Neuronal stem cell (in vitro differentiated cells): Measurements from ENCODE around the gene REELD1.

Experiments used
- DNase-seq: peaks from one replicate; pipeline ENCODE4 v3.0.0-alpha.2; 2013; ENCODE audit warnings: low spot score
- H2AFZ ChIP-seq: one replicate; pipeline ENCODE4 v1.6.1; 2013; ENCODE audit warnings: mild to moderate bottlenecking, low read length, inconsistent platforms
- H2AK5ac ChIP-seq: 2 replicates; pipeline ENCODE4 v1.6.1; 2013; ENCODE audit warnings: low read depth, mild to moderate bottlenecking, inconsistent platforms, low read length, moderate library complexity, mixed read lengths
- H2BK120ac ChIP-seq: 2 replicates; pipeline ENCODE4 v1.6.1; 2013; ENCODE audit warnings: low read depth, mild to moderate bottlenecking, inconsistent platforms, low read length, moderate library complexity, mixed read lengths
- H2BK12ac ChIP-seq: one replicate; pipeline ENCODE4 v1.6.1; 2013; ENCODE audit warnings: low read length, inconsistent platforms
- H2BK15ac ChIP-seq: 2 replicates; pipeline ENCODE4 v1.6.1; 2013; ENCODE audit warnings: mild to moderate bottlenecking, low read length, inconsistent platforms, mixed read lengths
- H2BK5ac ChIP-seq: one replicate; pipeline ENCODE4 v1.6.1; 2013; ENCODE audit warnings: inconsistent platforms, mild to moderate bottlenecking, low read length, moderate library complexity
- H3K14ac ChIP-seq: one replicate; pipeline ENCODE4 v1.6.1; 2013; ENCODE audit warnings: low read length, inconsistent platforms
- H3K18ac ChIP-seq: 2 replicates; pipeline ENCODE4 v1.6.1; 2013; ENCODE audit warnings: low read length, inconsistent platforms
- H3K23ac ChIP-seq: 2 replicates; pipeline ENCODE4 v1.6.1; 2013; ENCODE audit warnings: low read depth, mild to moderate bottlenecking, mixed read lengths, low read length, inconsistent platforms; ENCODE audit not compliant: poor library complexity
- H3K27ac ChIP-seq: replicated peaks from 3 replicates; pipeline ENCODE4 v1.5.1; 2013; ENCODE audit warnings: low read length, inconsistent platforms
- H3K27me3 ChIP-seq, 3 experiments: 2 replicates each; pipeline ENCODE4 v1.6.1; 2013; ENCODE audit warnings: low read length in 3 of 3, mild to moderate bottlenecking in 2 of 3, inconsistent platforms in 1 of 3, low read depth in 1 of 3, mixed read lengths in 1 of 3, moderate library complexity in 1 of 3; ENCODE audit not compliant: control insufficient read depth in 3 of 3, insufficient read depth in 3 of 3
- H3K36me3 ChIP-seq, 2 donors: replicated peaks in 1 of 2; 2 replicates each; pipeline ENCODE4 v1.6.1; 2013; ENCODE audit warnings: low read length in 2 of 2; ENCODE audit not compliant: control insufficient read depth in 2 of 2, insufficient read depth in 2 of 2
- H3K4ac ChIP-seq: 2 replicates; pipeline ENCODE4 v1.6.1; 2013; ENCODE audit warnings: inconsistent platforms, mild to moderate bottlenecking, low read length, moderate library complexity
- H3K4me1 ChIP-seq, 2 donors: 1 replicate in 1 of 2; 2 replicates in 1 of 2; pipeline ENCODE4 v1.6.1; 2013; ENCODE audit warnings: low read length in 2 of 2, low read depth in 1 of 2; ENCODE audit not compliant: control insufficient read depth in 2 of 2, insufficient read depth in 1 of 2
- H3K4me2 ChIP-seq: one replicate; pipeline ENCODE4 v1.6.1; 2013; ENCODE audit warnings: mild to moderate bottlenecking, low read length, inconsistent platforms; ENCODE audit not compliant: insufficient read depth, poor library complexity, severe bottlenecking
- H3K4me3 ChIP-seq, 2 donors: 2 replicates each; pipeline ENCODE4 v1.5.1; 2013; ENCODE audit warnings: low read length in 2 of 2, mild to moderate bottlenecking in 2 of 2, inconsistent platforms in 1 of 2, moderate library complexity in 1 of 2
- H3K79me1 ChIP-seq: one replicate; pipeline ENCODE4 v1.6.1; 2013; ENCODE audit warnings: low read depth, mild to moderate bottlenecking, inconsistent platforms, low read length, moderate library complexity
- H3K9ac ChIP-seq: one replicate; pipeline ENCODE4 v1.6.1; 2013; ENCODE audit warnings: mild to moderate bottlenecking, low read depth, low read length, inconsistent platforms; ENCODE audit not compliant: poor library complexity
- H3K9me3 ChIP-seq, 2 donors: replicated peaks in 1 of 2; 2 replicates each; pipeline versions ENCODE3 to v1.6.1; 2013; ENCODE audit warnings: low read length in 2 of 2, mild to moderate bottlenecking in 2 of 2, inconsistent platforms in 1 of 2, low read depth in 1 of 2, mixed read lengths in 1 of 2, moderate library complexity in 1 of 2; ENCODE audit not compliant: control insufficient read depth in 2 of 2, insufficient read depth in 1 of 2
- H4K8ac ChIP-seq: one replicate; pipeline ENCODE4 v1.6.1; 2013; ENCODE audit warnings: low read depth, mild to moderate bottlenecking, inconsistent platforms, low read length, moderate library complexity
- H4K91ac ChIP-seq: one replicate; pipeline ENCODE4 v1.6.1; 2013; ENCODE audit warnings: low read length, low read depth, mild to moderate bottlenecking, inconsistent platforms; ENCODE audit not compliant: poor library complexity
- WGBS, 2 donors: extraction: QIAGEN DNeasy Blood & Tissue Kit; methylation state at CpG; one replicate each; pipeline ENCODE4 v1.1.7; 2013; ENCODE audit warnings: missing lambda C conversion rate in 2 of 2, mixed read lengths in 1 of 2; ENCODE audit not compliant: insufficient read length in 2 of 2, insufficient replicate concordance in 1 of 2; ENCODE audit errors: extremely low coverage in 2 of 2; 5-methylcytosine and 5-hydroxymethylcytosine counted together

Gene REELD1

DNA sequence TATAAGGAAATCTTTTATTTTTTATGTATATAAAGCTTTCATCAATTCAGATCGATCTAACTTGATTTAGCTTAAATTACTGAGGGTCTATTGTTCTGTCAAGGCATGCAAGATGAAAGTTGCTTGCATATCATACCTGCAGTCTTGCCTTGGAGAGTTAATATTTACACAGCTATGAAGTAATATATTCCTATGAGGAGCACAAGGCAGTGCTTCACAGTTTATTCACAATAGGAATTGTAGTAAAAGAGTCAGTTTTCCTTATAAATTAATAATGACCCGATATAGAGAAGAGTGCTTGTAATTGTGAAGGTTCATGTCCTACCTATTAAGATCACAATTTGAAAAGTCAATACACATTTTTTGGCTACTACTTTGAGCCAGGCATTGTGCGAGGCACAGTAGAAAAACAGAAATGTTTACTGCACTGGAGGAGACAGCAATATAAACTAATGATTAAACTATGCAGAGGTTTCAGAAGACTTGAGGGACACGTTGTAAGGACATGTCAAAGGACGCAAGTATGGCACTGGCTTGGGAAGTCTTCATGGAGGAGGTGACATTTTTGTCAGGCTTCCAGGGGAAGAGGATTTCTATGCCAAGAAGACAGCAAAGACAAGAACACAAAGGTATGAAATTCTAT is 38.8 kb downstream of the REELD1 start:
- Histone ChIP-seq H4K91ac (no peak overlapping the region), H3K4me3 (no peak overlapping the region), H3K4me2 (no peak overlapping the region), H3K79me1 (no peaks in the 10 kb centered on the region), H3K36me3 (no peaks in the 10 kb centered on the region), H3K27me3 (no peaks in the 10 kb centered on the region), H2AK5ac (no peak overlapping the region), H2BK5ac (no peak overlapping the region), H3K27ac (no peak overlapping the region), H2BK12ac (no peak overlapping the region), H4K8ac (no peak overlapping the region), H3K23ac (no peak overlapping the region), H3K18ac (no peak overlapping the region), H3K4me1 (no peaks in the 10 kb centered on the region), H3K4ac (no peak overlapping the region), H3K14ac (no peak overlapping the region), H3K9ac (no peak overlapping the region), H3K9me3 (no peaks in the 10 kb centered on the region), H2BK15ac (no peak overlapping the region), H2BK120ac (no peak overlapping the region), H2AFZ (no peak overlapping the region)
- WGBS, 2 donors: no CpG with 5 or more reads among the region's 5 CpGs
- no peak for DNase-seq

DNA sequence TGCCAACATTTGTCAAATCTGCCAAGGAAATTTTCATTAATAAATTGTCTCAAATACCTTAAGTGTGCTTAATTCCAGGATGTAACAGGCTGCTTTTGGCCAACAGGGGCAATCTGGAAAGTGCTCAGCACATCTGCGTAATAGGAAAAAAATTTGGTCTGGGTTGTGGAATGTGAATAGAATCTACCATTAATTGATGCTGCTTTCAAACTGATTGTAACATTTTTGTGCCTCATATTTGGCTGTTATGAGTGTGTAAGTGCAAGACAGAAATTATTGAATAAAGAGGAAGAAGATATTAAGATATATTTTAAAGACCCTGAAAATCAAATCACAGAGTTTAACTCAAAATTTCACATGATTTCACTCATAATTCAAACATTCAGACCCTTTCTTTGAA is 41.1 kb downstream of the REELD1 start:
- no peak overlapping the region for H4K91ac ChIP-seq
- H3K23ac ChIP-seq: no peak overlapping the region
- no CpG with 5 or more reads among the region's 1 CpG for WGBS, 2 donors
- H2AK5ac ChIP-seq: no peak overlapping the region
- no peak overlapping the region for H2BK5ac ChIP-seq
- no peaks in the 10 kb centered on the region for H3K4me1 ChIP-seq
- H4K8ac ChIP-seq: no peak overlapping the region
- no peak overlapping the region for H2AFZ ChIP-seq
- no peaks in the 10 kb centered on the region for H3K27me3 ChIP-seq
- no peak overlapping the region for H2BK15ac ChIP-seq
- no peaks in the 10 kb centered on the region for H3K79me1 ChIP-seq
- DNase-seq: no peak
- H3K18ac ChIP-seq: no peak overlapping the region
- H3K4me3 ChIP-seq: no peak overlapping the region
- H3K36me3 ChIP-seq: no peaks in the 10 kb centered on the region
- H3K27ac ChIP-seq: no peak overlapping the region
- no peak overlapping the region for H3K9ac ChIP-seq
- H3K4me2 ChIP-seq: no peak overlapping the region
- no peaks in the 10 kb centered on the region for H3K9me3 ChIP-seq
- no peak overlapping the region for H2BK120ac ChIP-seq
- H3K14ac ChIP-seq: no peak overlapping the region
- no peak overlapping the region for H3K4ac ChIP-seq
- H2BK12ac ChIP-seq: no peak overlapping the region

DNA sequence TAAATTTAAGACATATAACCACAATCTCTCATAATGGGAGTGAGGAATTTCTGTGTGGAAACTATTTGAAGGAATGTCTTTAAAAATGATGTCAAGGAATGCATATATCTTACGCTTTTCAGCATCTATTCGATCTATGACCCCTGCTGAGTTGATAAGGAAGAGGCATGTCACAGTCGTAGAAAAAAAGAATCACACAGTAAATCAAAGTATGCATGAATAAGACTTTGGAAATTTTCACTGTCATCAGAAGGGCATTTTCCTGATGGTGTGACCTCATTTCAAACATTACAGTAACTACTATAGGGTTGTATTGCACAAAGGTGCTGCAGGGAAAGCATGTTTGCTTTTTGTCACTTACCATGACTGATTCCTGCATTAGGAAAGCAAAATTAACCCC is 41.5 kb downstream of the REELD1 start:
- no peak overlapping the region for H2BK12ac ChIP-seq
- WGBS, 2 donors: no CpG with 5 or more reads among the region's 3 CpGs
- H2BK120ac ChIP-seq: no peak overlapping the region
- H4K8ac ChIP-seq: no peak overlapping the region
- no peak overlapping the region for H3K14ac ChIP-seq
- no peak overlapping the region for H3K9ac ChIP-seq
- no peak overlapping the region for H3K23ac ChIP-seq
- DNase-seq: no peak
- H3K4me2 ChIP-seq: no peak overlapping the region
- no peaks in the 10 kb centered on the region for H3K4me1 ChIP-seq
- no peak overlapping the region for H2BK15ac ChIP-seq
- no peak overlapping the region for H3K27ac ChIP-seq
- H3K18ac ChIP-seq: no peak overlapping the region
- no peaks in the 10 kb centered on the region for H3K9me3 ChIP-seq
- no peak overlapping the region for H3K4me3 ChIP-seq
- no peak overlapping the region for H2AK5ac ChIP-seq
- no peak overlapping the region for H3K4ac ChIP-seq
- no peak overlapping the region for H4K91ac ChIP-seq
- H2AFZ ChIP-seq: no peak overlapping the region
- H2BK5ac ChIP-seq: no peak overlapping the region
- H3K36me3 ChIP-seq: no peaks in the 10 kb centered on the region
- H3K79me1 ChIP-seq: no peaks in the 10 kb centered on the region
- H3K27me3 ChIP-seq: no peaks in the 10 kb centered on the region

DNA sequence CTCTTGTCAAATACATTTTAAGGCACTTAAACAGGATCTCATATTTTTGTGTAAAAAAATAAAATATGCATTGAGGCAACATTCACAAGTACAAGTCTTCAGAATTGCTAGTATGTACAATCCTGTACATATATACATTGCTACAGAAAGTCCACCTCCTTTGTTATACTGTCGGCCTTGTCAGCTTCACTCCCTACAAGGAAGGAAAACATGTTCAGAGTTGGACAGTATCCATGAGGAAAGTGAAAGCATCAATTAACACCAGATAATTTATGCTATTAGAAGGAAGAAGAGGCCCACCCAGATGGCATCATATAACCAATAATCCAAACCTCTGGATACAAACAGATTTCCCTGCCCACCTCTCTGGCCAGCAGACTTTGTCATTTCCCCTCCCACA is 42.0 kb downstream of the REELD1 start:
- Histone ChIP-seq H2BK120ac (no peak overlapping the region), H3K4ac (no peak overlapping the region), H3K36me3 (no peaks in the 10 kb centered on the region), H3K4me1 (no peaks in the 10 kb centered on the region), H3K23ac (no peak overlapping the region), H3K18ac (no peak overlapping the region), H2BK12ac (no peak overlapping the region), H3K9ac (no peak overlapping the region), H3K9me3 (no peaks in the 10 kb centered on the region), H3K14ac (no peak overlapping the region), H2AFZ (no peak overlapping the region), H2AK5ac (no peak overlapping the region), H3K4me3 (no peak overlapping the region), H3K79me1 (no peaks in the 10 kb centered on the region), H3K27me3 (no peaks in the 10 kb centered on the region), H2BK5ac (no peak overlapping the region), H4K91ac (no peak overlapping the region), H3K4me2 (no peak overlapping the region), H4K8ac (no peak overlapping the region), H3K27ac (no peak overlapping the region), H2BK15ac (no peak overlapping the region)
- DNase-seq: no peak
- WGBS, 2 donors: no CpG with 5 or more reads among the region's 1 CpG
